Measurements from ENCODE around the gene FCRL5. TPM values are rescaled to one million over a fixed set of nuclear protein-coding genes. Genes with fewer than 3 reads are reported as not detected.
A peak's percentile ranks its signal among the peaks of the same experiment; 100 is the strongest.

FCRL5 gene
- total RNA-seq, 1 donor from 2014 or later = not detected

DNA sequence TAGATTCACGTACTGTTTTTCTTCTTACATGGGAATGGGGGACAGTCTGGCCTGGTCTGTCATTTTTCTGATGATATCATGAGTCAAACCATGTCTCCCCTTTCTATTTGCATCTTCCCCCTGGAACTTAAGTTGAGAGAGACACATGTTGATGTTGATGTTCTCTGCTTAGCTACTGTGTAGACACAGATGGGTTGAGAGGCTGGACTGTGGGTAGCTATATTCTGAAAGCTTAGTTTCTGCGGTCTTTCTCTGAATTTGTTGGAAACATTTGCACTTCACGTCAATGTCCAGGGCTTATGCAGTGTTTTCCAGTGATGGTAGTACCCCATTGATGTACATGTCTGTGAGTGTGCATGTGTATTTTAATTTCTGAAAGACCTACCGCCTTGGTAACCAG, 58.2 kb downstream of the FCRL5 start:
- peaks cover 3% of the 10 kb centered on the region for H3K27me3 Mint-ChIP-seq (ENCODE audit: insufficient read depth, low read depth)
- H2AFZ ChIP-seq (replicated peaks) = no peak overlapping the region
- no peaks in the 10 kb centered on the region for H4K20me1 ChIP-seq (ENCODE audit: low read depth)
- H3K4me2 ChIP-seq = no peak overlapping the region
- H3K4me3 Mint-ChIP-seq = no peak overlapping the region
- H3K27ac ChIP-seq = no peak overlapping the region
- no peaks in the 10 kb centered on the region for H3K9me3 Mint-ChIP-seq
- H3K36me3 Mint-ChIP-seq = no peaks in the 10 kb centered on the region
- H3F3A ChIP-seq (ENCODE audit: low read depth) = no peaks in the 10 kb centered on the region
- no peak overlapping the region for H3K4me3 ChIP-seq
- H3K27ac Mint-ChIP-seq = no peak overlapping the region
- H3K27me3 ChIP-seq = no peaks in the 10 kb centered on the region
- TF ChIP-seq EZH2 (IDR thresholded peaks at IDR 0.05) (no peak), EZH2phosphoT487 (IDR thresholded peaks at IDR 0.05) (no peak)
- TF ChIP-seq, protein P1, sequence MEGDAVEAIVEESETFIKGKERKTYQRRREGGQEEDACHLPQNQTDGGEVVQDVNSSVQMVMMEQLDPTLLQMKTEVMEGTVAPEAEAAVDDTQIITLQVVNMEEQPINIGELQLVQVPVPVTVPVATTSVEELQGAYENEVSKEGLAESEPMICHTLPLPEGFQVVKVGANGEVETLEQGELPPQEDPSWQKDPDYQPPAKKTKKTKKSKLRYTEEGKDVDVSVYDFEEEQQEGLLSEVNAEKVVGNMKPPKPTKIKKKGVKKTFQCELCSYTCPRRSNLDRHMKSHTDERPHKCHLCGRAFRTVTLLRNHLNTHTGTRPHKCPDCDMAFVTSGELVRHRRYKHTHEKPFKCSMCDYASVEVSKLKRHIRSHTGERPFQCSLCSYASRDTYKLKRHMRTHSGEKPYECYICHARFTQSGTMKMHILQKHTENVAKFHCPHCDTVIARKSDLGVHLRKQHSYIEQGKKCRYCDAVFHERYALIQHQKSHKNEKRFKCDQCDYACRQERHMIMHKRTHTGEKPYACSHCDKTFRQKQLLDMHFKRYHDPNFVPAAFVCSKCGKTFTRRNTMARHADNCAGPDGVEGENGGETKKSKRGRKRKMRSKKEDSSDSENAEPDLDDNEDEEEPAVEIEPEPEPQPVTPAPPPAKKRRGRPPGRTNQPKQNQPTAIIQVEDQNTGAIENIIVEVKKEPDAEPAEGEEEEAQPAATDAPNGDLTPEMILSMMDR (IDR thresholded peaks at IDR 0.05) = no peak
- no peaks in the 10 kb centered on the region for H3K4me1 Mint-ChIP-seq
- no peaks in the 10 kb centered on the region for H3K79me2 ChIP-seq (ENCODE audit: low read depth)
- no peak overlapping the region for H3K9ac ChIP-seq
- H3K9me3 ChIP-seq (ENCODE audit: low read depth) = no peaks in the 10 kb centered on the region
- H3K36me3 ChIP-seq = no peaks in the 10 kb centered on the region
- no peaks in the 10 kb centered on the region for H3K4me1 ChIP-seq
- no peak for DNase-seq (ENCODE audit: low spot score)

GRCh38 chr1:157490467-157491165, 61.7 kb downstream of the FCRL5 start:
- H3K9ac ChIP-seq = no peak overlapping the region
- H3K4me1 ChIP-seq = no peaks in the 10 kb centered on the region
- no peak overlapping the region for H3K4me3 ChIP-seq
- H3K27ac ChIP-seq = no peak overlapping the region
- Mint-ChIP-seq H3K9me3 (no peaks in the 10 kb centered on the region), H3K4me1 (no peaks in the 10 kb centered on the region), H3K27ac (no peak overlapping the region), H3K27me3 (ENCODE audit: insufficient read depth, low read depth) (peaks cover 3% of the 10 kb centered on the region), H3K4me3 (no peak overlapping the region), H3K36me3 (no peaks in the 10 kb centered on the region)
- H3K9me3 ChIP-seq (ENCODE audit: low read depth) = no peaks in the 10 kb centered on the region
- DNase-seq (ENCODE audit: low spot score) = peak; percentile 82
- TF ChIP-seq EZH2phosphoT487 (IDR thresholded peaks at IDR 0.05) = no peak
- no peak for TF ChIP-seq EZH2 (IDR thresholded peaks at IDR 0.05)
- TF ChIP-seq, protein P1 (IDR thresholded peaks at IDR 0.05) = peak; percentile 83
- no peaks in the 10 kb centered on the region for H3K79me2 ChIP-seq (ENCODE audit: low read depth)
- no peaks in the 10 kb centered on the region for H3K27me3 ChIP-seq
- no peaks in the 10 kb centered on the region for H4K20me1 ChIP-seq (ENCODE audit: low read depth)
- no peak overlapping the region for H3K4me2 ChIP-seq
- no peaks in the 10 kb centered on the region for H3K36me3 ChIP-seq
- peak overlapping the region; percentile 77 for H2AFZ ChIP-seq (replicated peaks)
- no peaks in the 10 kb centered on the region for H3F3A ChIP-seq (ENCODE audit: low read depth)

DNA sequence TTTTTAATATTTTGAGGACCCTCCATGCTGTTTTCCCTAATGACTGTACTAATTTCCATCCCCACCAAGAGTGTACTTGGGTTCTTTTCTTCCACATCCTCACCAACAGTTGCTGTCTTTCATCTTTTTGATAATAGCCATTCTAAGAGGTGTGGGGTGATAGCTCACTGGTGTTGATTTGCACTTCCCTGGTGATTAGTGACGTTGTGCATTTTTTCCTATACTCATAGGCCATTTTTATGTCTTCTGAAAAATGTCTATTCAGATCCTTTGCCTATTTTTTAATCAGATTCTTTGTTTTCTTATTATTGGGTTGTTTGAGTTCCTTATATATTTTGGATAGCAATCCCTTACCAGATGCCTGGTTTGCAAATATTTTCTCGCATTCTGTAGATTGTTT, 64.2 kb downstream of the FCRL5 start:
- Histone ChIP-seq H3K4me1 (no peaks in the 10 kb centered on the region), H3F3A (ENCODE audit: low read depth) (no peaks in the 10 kb centered on the region), H3K27me3 (no peaks in the 10 kb centered on the region), H3K9me3 (ENCODE audit: low read depth) (no peaks in the 10 kb centered on the region), H3K79me2 (ENCODE audit: low read depth) (no peaks in the 10 kb centered on the region), H3K4me2 (no peak overlapping the region), H4K20me1 (ENCODE audit: low read depth) (no peaks in the 10 kb centered on the region), H3K36me3 (no peaks in the 10 kb centered on the region), H3K4me3 (no peak overlapping the region), H3K9ac (no peak overlapping the region), H2AFZ (replicated peaks) (no peak overlapping the region), H3K27ac (no peak overlapping the region)
- no peak overlapping the region for H3K27ac Mint-ChIP-seq
- TF ChIP-seq EZH2phosphoT487 (IDR thresholded peaks at IDR 0.05) (no peak), EZH2 (IDR thresholded peaks at IDR 0.05) (no peak)
- TF ChIP-seq, protein P1 (IDR thresholded peaks at IDR 0.05) = no peak
- H3K9me3 Mint-ChIP-seq = no peaks in the 10 kb centered on the region
- no peak for DNase-seq (ENCODE audit: low spot score)
- H3K4me3 Mint-ChIP-seq = no peak overlapping the region
- peaks cover 3% of the 10 kb centered on the region for H3K27me3 Mint-ChIP-seq (ENCODE audit: insufficient read depth, low read depth)
- no peaks in the 10 kb centered on the region for H3K36me3 Mint-ChIP-seq
- no peaks in the 10 kb centered on the region for H3K4me1 Mint-ChIP-seq
